AG04449 (cell line): ENCODE measurements around the gene DVL2.

Source experiments
- CTCF ChIA-PET: fragments of 350-600 bp; formaldehyde crosslinking; extraction: SDS; loops from one replicate; lab custom pipeline; 2021; ENCODE audit warnings: antibody characterized with exemption; lab: Yijun Ruan, JAX
- POLR2A ChIA-PET: fragments of 400-600, 350-600 bp; formaldehyde crosslinking; extraction: SDS; loops from one replicate; lab custom pipeline; 2020; ENCODE audit warnings: antibody characterized with exemption, inconsistent platforms; lab: Yijun Ruan, JAX
- DNase-seq: peaks from one replicate; pipeline ENCODE4 v3.0.0-alpha.2; 2010; ENCODE audit warnings: low read depth, low spot score
- H3K4me3 ChIP-seq: 2 replicates; pipeline ENCODE4 v1.5.1; 2011; ENCODE audit warnings: low read depth, mild to moderate bottlenecking, control low read depth, low read length
- TF ChIP-seq, protein P1 (sequence below): IDR thresholded peaks from one replicate; pipeline ENCODE4 v1.5.1; 2011; ENCODE audit warnings: mild to moderate bottlenecking, moderate library complexity, low read length, control low read depth, inconsistent platforms; ENCODE audit not compliant: insufficient read depth; ENCODE audit errors: missing control alignments

DVL2 gene

GRCh38 chr17:7259555-7259889, 25.2 kb upstream of the DVL2 start:
- DNase-seq: no peak
- TF ChIP-seq, protein P1, sequence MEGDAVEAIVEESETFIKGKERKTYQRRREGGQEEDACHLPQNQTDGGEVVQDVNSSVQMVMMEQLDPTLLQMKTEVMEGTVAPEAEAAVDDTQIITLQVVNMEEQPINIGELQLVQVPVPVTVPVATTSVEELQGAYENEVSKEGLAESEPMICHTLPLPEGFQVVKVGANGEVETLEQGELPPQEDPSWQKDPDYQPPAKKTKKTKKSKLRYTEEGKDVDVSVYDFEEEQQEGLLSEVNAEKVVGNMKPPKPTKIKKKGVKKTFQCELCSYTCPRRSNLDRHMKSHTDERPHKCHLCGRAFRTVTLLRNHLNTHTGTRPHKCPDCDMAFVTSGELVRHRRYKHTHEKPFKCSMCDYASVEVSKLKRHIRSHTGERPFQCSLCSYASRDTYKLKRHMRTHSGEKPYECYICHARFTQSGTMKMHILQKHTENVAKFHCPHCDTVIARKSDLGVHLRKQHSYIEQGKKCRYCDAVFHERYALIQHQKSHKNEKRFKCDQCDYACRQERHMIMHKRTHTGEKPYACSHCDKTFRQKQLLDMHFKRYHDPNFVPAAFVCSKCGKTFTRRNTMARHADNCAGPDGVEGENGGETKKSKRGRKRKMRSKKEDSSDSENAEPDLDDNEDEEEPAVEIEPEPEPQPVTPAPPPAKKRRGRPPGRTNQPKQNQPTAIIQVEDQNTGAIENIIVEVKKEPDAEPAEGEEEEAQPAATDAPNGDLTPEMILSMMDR: no peak
- POLR2A ChIA-PET: interaction anchor here (0.5 to 1.2 kb wide), 3 partner anchors 22 to 70 kb away, joined by 3 to 5 read pairs (median 3); partner anchors contain the start of genes NEURL4 and SLC2A4
- CTCF ChIA-PET: interaction anchor here (1.2 to 3.3 kb wide), 4 partner anchors 21 to 301 kb away, joined by 3 to 13 read pairs (median 8); no protein-coding TSS in a partner anchor
- H3K4me3 ChIP-seq: no peak overlapping the region

DNA sequence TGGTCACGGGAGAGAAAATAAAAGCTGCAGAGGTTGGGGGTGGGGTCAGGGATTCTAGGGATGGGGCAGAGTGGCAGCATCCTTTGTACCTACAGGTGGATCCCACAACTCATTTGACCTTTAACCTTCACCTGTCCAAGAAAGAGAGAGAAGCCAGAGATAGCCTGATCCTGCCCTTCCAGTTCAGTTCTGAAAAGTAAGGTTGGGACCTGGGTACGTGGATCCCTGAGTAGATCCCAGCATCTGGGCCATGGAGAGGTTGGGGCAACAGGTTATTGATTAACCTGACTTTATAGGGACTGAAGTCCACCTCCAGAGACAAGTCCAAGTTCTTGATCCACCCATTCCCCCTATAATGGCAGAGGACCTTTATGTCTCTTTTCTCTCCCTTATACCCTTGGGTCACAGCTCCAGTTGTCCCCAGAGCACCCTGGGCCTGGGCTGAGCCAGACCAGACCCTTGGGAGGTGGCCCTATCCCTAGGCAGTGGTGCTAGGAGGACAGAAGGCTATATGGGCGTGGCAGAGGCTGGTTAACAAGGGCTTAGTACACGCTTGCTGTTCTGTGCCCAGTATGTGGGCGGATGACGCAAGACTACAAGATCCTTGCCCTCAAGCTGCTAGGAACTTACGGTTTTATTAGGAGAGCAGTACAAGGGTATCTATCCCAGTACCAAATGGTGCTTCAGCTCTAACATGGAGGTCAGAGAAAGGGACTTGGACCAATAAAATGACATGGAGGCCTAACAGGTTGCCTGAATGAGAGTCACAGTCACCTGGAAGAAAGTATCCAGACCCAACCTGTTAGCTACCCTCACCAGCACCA, 24.6 kb upstream of the DVL2 start:
- no peak overlapping the region for H3K4me3 ChIP-seq
- DNase-seq: no peak
- ChIA-PET CTCF (interaction anchor here (1.2 to 3.3 kb wide), 4 partner anchors 21 to 302 kb away, joined by 3 to 13 read pairs (median 8); no protein-coding TSS in a partner anchor), POLR2A (interaction anchor here (0.5 to 1.2 kb wide), 2 partner anchors 23 to 52 kb away, joined by 3 read pairs; partner anchors contain the start of gene SLC2A4)
- TF ChIP-seq, protein P1: no peak

- no peak for DNase-seq
- no peak overlapping the region for H3K4me3 ChIP-seq
- TF ChIP-seq, protein P1: no peak
- ChIA-PET POLR2A (no interaction called here), CTCF (interaction anchor here (0.7 to 1.4 kb wide), 4 partner anchors 24 to 303 kb away, joined by 3 to 7 read pairs (median 4); partner anchors contain the start of gene SLC2A4)
Observed at GRCh38 chr17:7256766-7257456, 22.6 kb upstream of the DVL2 start.

- H3K4me3 ChIP-seq: no peak overlapping the region
- DNase-seq: no peak
- ChIA-PET POLR2A (no interaction called here), CTCF (interaction anchor here (1.4 to 2.2 kb wide), 3 partner anchors 10 to 306 kb away, joined by 3 to 9 read pairs (median 3); partner anchors contain the start of gene SLC2A4)
- TF ChIP-seq, protein P1: no peak
Observed at GRCh38 chr17:7254511-7254910, 20.2 kb upstream of the DVL2 start.

DNA sequence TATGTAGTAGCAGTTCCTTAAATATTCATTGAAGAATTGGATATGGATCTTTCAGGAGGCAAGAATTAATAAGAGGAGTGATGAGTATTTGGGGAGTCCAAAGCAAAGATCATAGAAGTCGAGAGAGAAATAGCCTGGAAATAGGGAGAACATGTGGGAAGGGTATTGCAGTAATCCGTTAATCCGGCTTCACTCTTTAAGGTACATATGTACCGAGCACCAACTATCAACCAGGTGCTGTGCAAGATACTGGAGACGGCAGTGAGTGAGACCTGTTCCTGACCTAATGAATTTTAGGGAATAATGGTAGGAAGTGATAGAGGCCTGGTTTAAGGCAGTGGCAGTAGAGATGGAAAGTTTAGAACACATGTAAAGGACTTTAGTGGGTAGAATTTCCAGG, 18.8 kb upstream of the DVL2 start:
- TF ChIP-seq, protein P1: no peak
- ChIA-PET CTCF (interaction anchor here (2.2 kb wide), 1 partner anchor 12 kb away, joined by 9 read pairs; no protein-coding TSS in a partner anchor), POLR2A (no interaction called here)
- H3K4me3 ChIP-seq: peak overlapping the region; percentile 84
- DNase-seq: no peak
